Liver (tissue), 3 donors: Measurements from ENCODE around the gene COL1A2.

ENCODE experiments used
- CTCF ChIP-seq: fragments of 150-350 bp; IDR thresholded peaks from 2 replicates; pipeline ENCODE4 v1.5.1; 2017; ENCODE audit warnings: improper control_type of control experiment, low read depth, low read length; ENCODE audit not compliant: missing input control
- EGR1 ChIP-seq, 2 donors: IDR thresholded peaks; 2 replicates each; pipeline ENCODE4 v1.6.1; 2016 to 2018; ENCODE audit warnings: antibody characterized with exemption in 2 of 2, low read depth in 2 of 2
- GABPA ChIP-seq, 2 donors: IDR thresholded peaks in 1 of 2; conservative IDR thresholded peaks in 1 of 2; 2 replicates each; pipeline ENCODE4 v1.6.1; 2016; ENCODE audit warnings: antibody characterized with exemption in 2 of 2, mild to moderate bottlenecking in 1 of 2, moderate library complexity in 1 of 2
- MAX ChIP-seq: IDR thresholded peaks from 2 replicates; pipeline ENCODE4 v1.6.1; 2016; ENCODE audit warnings: antibody characterized with exemption
- RAD21 ChIP-seq, 2 donors: IDR thresholded peaks; 2 replicates each; pipeline ENCODE4 v1.6.1; 2016; ENCODE audit warnings: antibody characterized with exemption in 2 of 2, mild to moderate bottlenecking in 2 of 2
- REST ChIP-seq: IDR thresholded peaks from 2 replicates; pipeline ENCODE4 v1.6.1; 2016; ENCODE audit warnings: antibody characterized with exemption, mild to moderate bottlenecking
- RXRA ChIP-seq, 2 donors: IDR thresholded peaks; 2 replicates each; pipeline ENCODE4 v1.6.1; 2017 to 2018; ENCODE audit warnings: antibody characterized with exemption in 2 of 2, mild to moderate bottlenecking in 1 of 2
- donor health status: healthy.
- donor health status: healthy.

GRCh38 chr7:94420328-94420727 is 25.6 kb downstream of the COL1A2 start:
- TF ChIP-seq CTCF (no peak), GABPA (IDR thresholded peaks at IDR 0.05 in 1 of 2, conservative IDR thresholded peaks at IDR 0.05 in 1 of 2) (no peak), RAD21 (IDR thresholded peaks at IDR 0.05) (no peak), REST (no peak), RXRA (IDR thresholded peaks at IDR 0.05) (no peak), EGR1 (IDR thresholded peaks at IDR 0.05; ENCODE audit: low read depth in 2 of 2) (no peak), MAX (no peak)
